ENCODE data around the gene LTBP1. TPM values are rescaled to one million over a fixed set of nuclear protein-coding genes. Genes with fewer than 3 reads are reported as not detected.

The LTBP1 gene
- total RNA-seq, 1 experiment from 2014 or later, result 11.8 TPM

DNA sequence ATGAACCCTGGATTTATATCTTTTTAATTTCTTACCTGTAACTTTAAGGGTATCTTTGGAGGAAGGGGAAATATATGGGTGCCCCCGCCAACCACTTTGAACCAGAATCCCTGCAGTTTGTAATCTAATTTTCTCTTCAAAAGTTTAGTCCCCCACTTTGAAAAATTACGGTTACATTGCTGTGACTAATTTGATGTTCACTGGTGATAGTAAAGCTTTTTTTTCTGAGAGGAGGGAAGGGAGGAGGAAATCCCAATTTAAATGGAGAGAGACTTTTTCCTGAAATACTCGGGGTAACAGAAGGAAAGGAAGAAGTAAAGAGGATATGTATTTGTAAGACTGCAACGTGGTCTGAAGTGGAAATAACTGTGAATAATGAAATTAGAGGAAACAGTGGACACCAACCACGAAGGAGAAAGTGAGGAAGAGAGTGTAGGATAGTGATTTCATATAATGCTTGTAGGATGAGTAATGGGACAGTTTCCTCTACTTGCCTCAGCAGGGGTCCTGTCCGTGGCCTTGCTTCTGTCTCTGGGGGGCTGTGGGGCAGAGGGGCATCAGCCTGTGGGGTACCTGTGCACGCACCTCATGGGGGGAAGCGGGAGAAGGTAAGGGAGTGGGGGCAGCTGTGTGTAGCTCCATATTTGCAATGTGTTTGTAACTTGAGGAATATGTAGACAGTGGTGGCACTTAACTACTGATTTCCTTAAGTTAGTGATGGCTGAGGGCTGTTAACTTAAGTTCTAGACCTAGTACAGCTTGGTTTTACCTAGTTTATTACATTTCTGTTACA lies 161.1 kb downstream of the LTBP1 start:
- Histone ChIP-seq H3K4me2 (ENCODE audit: low read depth, low read length, poor library complexity, severe bottlenecking) (no peak overlapping the region), H3K36me3 (ENCODE audit: insufficient read depth, low read length) (no peaks in the 10 kb centered on the region), H4K20me1 (ENCODE audit: insufficient read depth, low read depth, low read length) (peaks cover 6% of the 10 kb centered on the region; the same call in 1 of the 2 replicates), H3K27me3 (ENCODE audit: low read length) (no peaks in the 10 kb centered on the region), H3K4me1 (ENCODE audit: low read length) (no peaks in the 10 kb centered on the region), H3K4me3 (ENCODE audit: low read length) (no peak overlapping the region), H3K9ac (ENCODE audit: low read length) (no peak overlapping the region), H3K27ac (ENCODE audit: low read length) (no peak overlapping the region), H3K79me2 (ENCODE audit: low read length) (no peaks in the 10 kb centered on the region), H3K9me3 (ENCODE audit: low read length) (no peaks in the 10 kb centered on the region), H2AFZ (ENCODE audit: low read length) (no peak overlapping the region), H3K9me2 (replicated peaks; ENCODE audit: insufficient read depth, low read length) (no peaks in the 10 kb centered on the region)
- DNase-seq, result no peak

DNA sequence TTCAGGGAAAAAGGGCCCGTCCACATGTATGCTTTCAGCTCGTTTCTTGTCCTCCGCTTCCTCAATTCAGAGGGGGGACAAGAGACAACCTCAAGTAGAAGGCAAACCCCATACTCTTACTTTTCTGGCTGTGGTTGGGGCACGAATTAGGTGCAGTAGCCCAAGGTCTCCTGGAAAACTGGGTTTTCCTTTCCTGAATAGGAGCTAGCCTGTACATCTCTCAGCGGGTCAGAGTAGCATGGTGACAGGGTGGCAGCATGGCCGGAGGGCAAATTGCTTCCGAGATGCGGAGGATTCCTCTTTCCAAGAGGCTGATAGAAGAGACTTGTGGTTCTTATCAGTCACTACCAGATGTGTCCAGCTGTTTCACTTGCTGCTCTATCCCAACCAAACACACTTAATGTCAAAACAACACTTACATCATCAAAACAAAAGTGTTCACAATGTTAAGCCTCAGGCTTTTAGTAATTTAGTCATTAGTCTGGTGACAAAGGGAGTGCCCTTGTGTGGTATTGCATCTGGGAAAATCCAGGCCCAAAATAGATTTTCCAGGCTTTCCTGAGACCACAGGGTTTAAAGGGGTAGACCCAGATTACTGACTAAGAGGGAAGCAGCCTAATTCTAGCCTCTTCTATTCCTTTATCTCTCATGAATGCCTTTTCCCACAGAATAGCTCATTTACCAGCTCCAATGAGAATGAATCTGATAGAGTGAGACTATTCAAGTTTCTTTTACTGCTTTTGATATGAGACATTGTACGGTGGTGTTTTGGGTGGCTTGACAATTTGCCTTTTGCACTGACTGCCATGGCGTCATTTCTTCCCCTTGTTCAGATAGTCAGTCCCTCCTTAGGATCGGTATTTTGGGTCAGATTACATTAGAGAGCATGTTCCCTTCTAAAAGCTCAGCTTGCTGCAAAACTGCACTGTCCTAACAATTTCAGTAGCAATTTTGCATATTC lies 162.0 kb downstream of the LTBP1 start:
- H3K36me3 ChIP-seq (ENCODE audit: insufficient read depth, low read length), result no peaks in the 10 kb centered on the region
- no peak overlapping the region for H3K4me2 ChIP-seq (ENCODE audit: low read depth, low read length, poor library complexity, severe bottlenecking)
- no peaks in the 10 kb centered on the region for H3K27me3 ChIP-seq (ENCODE audit: low read length)
- no peaks in the 10 kb centered on the region for H3K9me2 ChIP-seq (replicated peaks; ENCODE audit: insufficient read depth, low read length)
- H2AFZ ChIP-seq (ENCODE audit: low read length), result no peak overlapping the region
- no peak for DNase-seq
- H3K27ac ChIP-seq (ENCODE audit: low read length), result no peak overlapping the region
- no peaks in the 10 kb centered on the region for H3K79me2 ChIP-seq (ENCODE audit: low read length)
- 0 out of 2 replicates have a peak, but pooled peaks cover 3% of the 10 kb centered on the region for H4K20me1 ChIP-seq (ENCODE audit: insufficient read depth, low read depth, low read length)
- no peaks in the 10 kb centered on the region for H3K9me3 ChIP-seq (ENCODE audit: low read length)
- no peak overlapping the region for H3K9ac ChIP-seq (ENCODE audit: low read length)
- H3K4me3 ChIP-seq (ENCODE audit: low read length), result no peak overlapping the region
- H3K4me1 ChIP-seq (ENCODE audit: low read length), result no peaks in the 10 kb centered on the region

- H3K36me3 ChIP-seq (ENCODE audit: insufficient read depth, low read length), result no peaks in the 10 kb centered on the region
- no peak overlapping the region for H3K9ac ChIP-seq (ENCODE audit: low read length)
- H2AFZ ChIP-seq (ENCODE audit: low read length), result no peak overlapping the region
- no peaks in the 10 kb centered on the region for H3K4me1 ChIP-seq (ENCODE audit: low read length)
- no peaks in the 10 kb centered on the region for H3K27me3 ChIP-seq (ENCODE audit: low read length)
- no peak overlapping the region for H3K4me2 ChIP-seq (ENCODE audit: low read depth, low read length, poor library complexity, severe bottlenecking)
- no peak overlapping the region for H3K4me3 ChIP-seq (ENCODE audit: low read length)
- H3K79me2 ChIP-seq (ENCODE audit: low read length), result no peaks in the 10 kb centered on the region
- H4K20me1 ChIP-seq (ENCODE audit: insufficient read depth, low read depth, low read length), result 0 out of 2 replicates have a peak, but pooled peaks cover 3% of the 10 kb centered on the region
- H3K9me2 ChIP-seq (replicated peaks; ENCODE audit: insufficient read depth, low read length), result no peaks in the 10 kb centered on the region
- DNase-seq, result no peak
- no peak overlapping the region for H3K27ac ChIP-seq (ENCODE audit: low read length)
- H3K9me3 ChIP-seq (ENCODE audit: low read length), result no peaks in the 10 kb centered on the region
Observed at GRCh38 chr2:33110461-33110860, 163.7 kb downstream of the LTBP1 start.

GRCh38 chr2:33111002-33111446 lies 164.3 kb downstream of the LTBP1 start:
- Histone ChIP-seq H3K27me3 (ENCODE audit: low read length) (no peaks in the 10 kb centered on the region), H2AFZ (ENCODE audit: low read length) (no peak overlapping the region), H3K4me3 (ENCODE audit: low read length) (no peak overlapping the region), H3K9me3 (ENCODE audit: low read length) (no peaks in the 10 kb centered on the region), H3K4me1 (ENCODE audit: low read length) (no peaks in the 10 kb centered on the region), H3K9ac (ENCODE audit: low read length) (no peak overlapping the region), H3K79me2 (ENCODE audit: low read length) (no peaks in the 10 kb centered on the region), H3K27ac (ENCODE audit: low read length) (no peak overlapping the region), H3K9me2 (replicated peaks; ENCODE audit: insufficient read depth, low read length) (no peaks in the 10 kb centered on the region), H4K20me1 (ENCODE audit: insufficient read depth, low read depth, low read length) (0 out of 2 replicates have a peak, but pooled peaks cover 3% of the 10 kb centered on the region), H3K36me3 (ENCODE audit: insufficient read depth, low read length) (no peaks in the 10 kb centered on the region), H3K4me2 (ENCODE audit: low read depth, low read length, poor library complexity, severe bottlenecking) (no peak overlapping the region)
- DNase-seq, result no peak

GRCh38 chr2:33115196-33115595 lies 168.4 kb downstream of the LTBP1 start:
- no peak overlapping the region for H3K4me2 ChIP-seq (ENCODE audit: low read depth, low read length, poor library complexity, severe bottlenecking)
- no peaks in the 10 kb centered on the region for H4K20me1 ChIP-seq (ENCODE audit: insufficient read depth, low read depth, low read length)
- no peaks in the 10 kb centered on the region for H3K36me3 ChIP-seq (ENCODE audit: insufficient read depth, low read length)
- H3K9me2 ChIP-seq (replicated peaks; ENCODE audit: insufficient read depth, low read length), result no peaks in the 10 kb centered on the region
- no peak for DNase-seq
- H2AFZ ChIP-seq (ENCODE audit: low read length), result no peak overlapping the region
- H3K4me1 ChIP-seq (ENCODE audit: low read length), result no peaks in the 10 kb centered on the region
- H3K27me3 ChIP-seq (ENCODE audit: low read length), result no peaks in the 10 kb centered on the region
- H3K79me2 ChIP-seq (ENCODE audit: low read length), result no peaks in the 10 kb centered on the region
- no peak overlapping the region for H3K27ac ChIP-seq (ENCODE audit: low read length)
- H3K9ac ChIP-seq (ENCODE audit: low read length), result no peak overlapping the region
- no peak overlapping the region for H3K4me3 ChIP-seq (ENCODE audit: low read length)
- H3K9me3 ChIP-seq (ENCODE audit: low read length), result no peaks in the 10 kb centered on the region

DNA sequence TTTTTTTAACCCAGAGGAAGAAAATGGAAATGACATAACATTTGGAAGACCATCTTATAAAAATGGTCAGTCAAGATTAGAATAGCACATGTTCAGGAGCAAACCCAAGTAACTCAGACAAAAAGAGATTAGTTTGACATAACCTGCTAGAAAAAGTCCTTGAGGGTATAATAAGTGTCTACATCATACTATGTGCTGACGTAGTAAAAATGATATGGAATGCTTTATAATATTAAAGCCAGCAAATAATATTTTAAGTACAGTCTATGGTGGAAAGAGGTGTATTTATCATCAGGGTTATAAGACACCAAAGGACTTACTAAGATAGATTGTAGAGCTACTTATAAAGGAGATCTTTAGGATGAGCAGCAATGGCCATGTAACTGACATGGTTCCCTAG lies 169.0 kb downstream of the LTBP1 start:
- no peak for DNase-seq
- no peak overlapping the region for H3K9ac ChIP-seq (ENCODE audit: low read length)
- no peaks in the 10 kb centered on the region for H3K36me3 ChIP-seq (ENCODE audit: insufficient read depth, low read length)
- no peak overlapping the region for H3K4me3 ChIP-seq (ENCODE audit: low read length)
- H4K20me1 ChIP-seq (ENCODE audit: insufficient read depth, low read depth, low read length), result no peaks in the 10 kb centered on the region
- H3K27me3 ChIP-seq (ENCODE audit: low read length), result no peaks in the 10 kb centered on the region
- no peaks in the 10 kb centered on the region for H3K4me1 ChIP-seq (ENCODE audit: low read length)
- H3K79me2 ChIP-seq (ENCODE audit: low read length), result no peaks in the 10 kb centered on the region
- no peaks in the 10 kb centered on the region for H3K9me3 ChIP-seq (ENCODE audit: low read length)
- no peak overlapping the region for H3K27ac ChIP-seq (ENCODE audit: low read length)
- H2AFZ ChIP-seq (ENCODE audit: low read length), result no peak overlapping the region
- no peak overlapping the region for H3K4me2 ChIP-seq (ENCODE audit: low read depth, low read length, poor library complexity, severe bottlenecking)
- no peaks in the 10 kb centered on the region for H3K9me2 ChIP-seq (replicated peaks; ENCODE audit: insufficient read depth, low read length)

GRCh38 chr2:33116799-33117198 lies 170.0 kb downstream of the LTBP1 start:
- no peaks in the 10 kb centered on the region for H4K20me1 ChIP-seq (ENCODE audit: insufficient read depth, low read depth, low read length)
- no peak overlapping the region for H3K27ac ChIP-seq (ENCODE audit: low read length)
- H3K4me3 ChIP-seq (ENCODE audit: low read length), result no peak overlapping the region
- H3K9ac ChIP-seq (ENCODE audit: low read length), result no peak overlapping the region
- no peak for DNase-seq
- H3K4me2 ChIP-seq (ENCODE audit: low read depth, low read length, poor library complexity, severe bottlenecking), result no peak overlapping the region
- no peak overlapping the region for H2AFZ ChIP-seq (ENCODE audit: low read length)
- no peaks in the 10 kb centered on the region for H3K9me3 ChIP-seq (ENCODE audit: low read length)
- H3K79me2 ChIP-seq (ENCODE audit: low read length), result no peaks in the 10 kb centered on the region
- H3K36me3 ChIP-seq (ENCODE audit: insufficient read depth, low read length), result no peaks in the 10 kb centered on the region
- no peaks in the 10 kb centered on the region for H3K27me3 ChIP-seq (ENCODE audit: low read length)
- no peaks in the 10 kb centered on the region for H3K4me1 ChIP-seq (ENCODE audit: low read length)
- no peaks in the 10 kb centered on the region for H3K9me2 ChIP-seq (replicated peaks; ENCODE audit: insufficient read depth, low read length)

DNA sequence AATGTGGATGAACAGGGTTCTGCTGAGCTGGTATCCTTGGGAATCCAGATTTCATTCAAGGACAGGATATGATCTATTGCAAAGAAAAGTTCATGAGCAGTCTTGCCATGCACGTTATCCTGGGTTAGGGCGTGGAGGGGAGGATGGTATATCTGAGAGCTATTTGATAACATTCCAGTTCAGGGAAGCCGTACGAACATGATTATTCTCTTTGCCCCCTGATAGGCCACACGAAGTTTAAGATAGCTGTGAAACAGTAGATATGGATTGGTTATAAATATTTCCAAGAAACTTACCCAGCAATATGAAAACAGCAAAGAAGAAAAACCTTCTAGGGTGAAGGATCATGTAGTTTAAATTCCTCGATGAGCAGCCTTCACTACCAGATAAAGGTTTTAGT lies 171.9 kb downstream of the LTBP1 start:
- Histone ChIP-seq H3K36me3 (ENCODE audit: insufficient read depth, low read length) (no peaks in the 10 kb centered on the region), H3K79me2 (ENCODE audit: low read length) (no peaks in the 10 kb centered on the region), H2AFZ (ENCODE audit: low read length) (no peak overlapping the region), H3K9me3 (ENCODE audit: low read length) (no peaks in the 10 kb centered on the region), H4K20me1 (ENCODE audit: insufficient read depth, low read depth, low read length) (no peaks in the 10 kb centered on the region), H3K4me1 (ENCODE audit: low read length) (no peaks in the 10 kb centered on the region), H3K9me2 (replicated peaks; ENCODE audit: insufficient read depth, low read length) (no peaks in the 10 kb centered on the region), H3K4me2 (ENCODE audit: low read depth, low read length, poor library complexity, severe bottlenecking) (no peak overlapping the region), H3K27ac (ENCODE audit: low read length) (no peak overlapping the region), H3K27me3 (ENCODE audit: low read length) (no peaks in the 10 kb centered on the region), H3K9ac (ENCODE audit: low read length) (no peak overlapping the region), H3K4me3 (ENCODE audit: low read length) (no peak overlapping the region)
- no peak for DNase-seq
